Activated CD8-positive, alpha-beta memory T cell treated with anti-CD3 and anti-CD28 coated beads, Interleukin-2, amount 50 U/mL, for 24 hours (primary cell): ENCODE data around the gene GMDS.
"Not testable (repeated sequence)": the region's sequence is repeated elsewhere in the genome, so short reads cannot be mapped to it uniquely, and the experiment has no call there.

Experiments used
- DNase-seq: peaks from one replicate; pipeline ENCODE4 v3.0.0-alpha.2; 2020; ENCODE audit errors: extremely low read depth

The GMDS gene

GRCh38 chr6:1770968-1771723 is 474.3 kb downstream of the GMDS start:
- DNase-seq = peak; percentile 23

- DNase-seq = no peak
These were observed 475.0 kb downstream of the GMDS start for GRCh38 chr6:1770435-1770843.

- no peak for DNase-seq
These were observed 477.7 kb downstream of the GMDS start for GRCh38 chr6:1767481-1768246.

GRCh38 chr6:1766654-1767053 is 478.8 kb downstream of the GMDS start:
- no peak for DNase-seq

GRCh38 chr6:1765160-1765903 is 480.1 kb downstream of the GMDS start:
- DNase-seq = no peak

GRCh38 chr6:1764397-1764987 is 480.9 kb downstream of the GMDS start:
- DNase-seq = no peak

GRCh38 chr6:1763404-1763803 is 482.0 kb downstream of the GMDS start:
- DNase-seq = no peak

- DNase-seq = no peak
These were observed 483.2 kb downstream of the GMDS start for GRCh38 chr6:1762203-1762602.

- DNase-seq = no peak
These were observed 483.9 kb downstream of the GMDS start for GRCh38 chr6:1761477-1761877.

- no peak for DNase-seq
These were observed 484.5 kb downstream of the GMDS start for GRCh38 chr6:1760876-1761275.

GRCh38 chr6:1759870-1760269 is 485.5 kb downstream of the GMDS start:
- no peak for DNase-seq

GRCh38 chr6:1758076-1758679 is 487.2 kb downstream of the GMDS start:
- no peak for DNase-seq

- DNase-seq = no peak
These were observed 488.3 kb downstream of the GMDS start for GRCh38 chr6:1757131-1757530.

GRCh38 chr6:1756472-1757129 is 488.8 kb downstream of the GMDS start:
- no peak for DNase-seq

- not testable (repeated sequence) for DNase-seq
These were observed 494.3 kb downstream of the GMDS start for GRCh38 chr6:1751063-1751462.

- no peak for DNase-seq
These were observed 496.4 kb downstream of the GMDS start for GRCh38 chr6:1749041-1749440.

GRCh38 chr6:1747531-1747930 is 497.9 kb downstream of the GMDS start:
- DNase-seq = no peak

GRCh38 chr6:1747003-1747402 is 498.4 kb downstream of the GMDS start:
- no peak for DNase-seq

GRCh38 chr6:1745814-1746213 is 499.6 kb downstream of the GMDS start:
- no peak for DNase-seq

GRCh38 chr6:1744543-1744942 is 500.9 kb downstream of the GMDS start:
- DNase-seq = no peak

- no peak for DNase-seq
These were observed 505.7 kb downstream of the GMDS start for GRCh38 chr6:1739680-1740079.
